ENCODE results near the gene HMGN3. TPM values are rescaled to one million over a fixed set of nuclear protein-coding genes. Genes with fewer than 3 reads are reported as not detected.

Gene HMGN3
- total RNA-seq, 1 experiment from 2014 or later = 183 TPM

GRCh38 chr6:79212859-79213258 is 21.6 kb downstream of the HMGN3 start:
- no peak for DNase-seq
- no peaks in the 10 kb centered on the region for H3K9me3 Mint-ChIP-seq
- H3K79me2 ChIP-seq (ENCODE audit: insufficient read depth, low read length) = peaks cover 6% of the 10 kb centered on the region; the same call in 1 of the 2 replicates

More at GRCh38 chr6:79212859-79213258, 21.6 kb downstream of the HMGN3 start:
- H3T11ph ChIP-seq (ENCODE audit: low read length) = no peak overlapping the region
- H3K4ac ChIP-seq (ENCODE audit: low read depth, low read length) = no peak overlapping the region
- H2AFZ ChIP-seq (ENCODE audit: low read length) = no peak overlapping the region
- H2BK5ac ChIP-seq (ENCODE audit: insufficient read length, low read length) = no peak overlapping the region
- TF ChIP-seq CTCF (conservative IDR thresholded peaks at IDR 0.05) = peak; percentile 26; the same call in 1 of the 3 replicates
- H4K5ac ChIP-seq (ENCODE audit: insufficient read length, low read depth, low read length) = no peak overlapping the region
- H3K4me1 ChIP-seq (ENCODE audit: insufficient read depth, low read length) = peaks cover 2% of the 10 kb centered on the region; the same call in 1 of the 2 replicates
- H3K36me3 Mint-ChIP-seq (ENCODE audit: insufficient read depth in 1 of 3, low read depth in 3 of 3) = peaks cover 6 to 37% (median 32%) of the 10 kb centered on the region in 3 experiments; a peak in 6 of 7 replicates
- H3K23me2 ChIP-seq (ENCODE audit: insufficient read length, low read depth, low read length, poor library complexity, severe bottlenecking) = no peaks in the 10 kb centered on the region
- H2BK15ac ChIP-seq (ENCODE audit: low read depth, low read length) = no peak overlapping the region
- H3K23ac ChIP-seq (ENCODE audit: insufficient read length, low read depth, low read length) = no peak overlapping the region
- no peak overlapping the region for H3K4me3 Mint-ChIP-seq
- H3K18ac ChIP-seq (ENCODE audit: insufficient read length, low read depth, low read length) = no peak overlapping the region
- no peak overlapping the region for H3K9ac ChIP-seq (ENCODE audit: extremely low read depth, insufficient read length, low read length)
- H3K56ac ChIP-seq (ENCODE audit: insufficient read length, low read depth, low read length) = no peak overlapping the region
- no CpG with 5 or more reads among the region's 2 CpGs for WGBS (ENCODE audit: extremely low coverage, insufficient read length, low lambda C conversion rate)
- H4K91ac ChIP-seq (ENCODE audit: insufficient read length, low read depth, low read length) = no peak overlapping the region
- peaks cover 18% of the 10 kb centered on the region in 2 experiments for H3K4me1 Mint-ChIP-seq
- no peak overlapping the region for H3K27ac ChIP-seq (ENCODE audit: insufficient read length, low read depth, low read length)
- H2BK12ac ChIP-seq (ENCODE audit: insufficient read length, low read depth, low read length) = no peak overlapping the region
- H4K20me1 ChIP-seq (ENCODE audit: control insufficient read depth, insufficient read depth, insufficient read length) = no peaks in the 10 kb centered on the region
- H2BK120ac ChIP-seq (ENCODE audit: low read depth, low read length, poor library complexity, severe bottlenecking) = no peak overlapping the region
- H3K27me3 ChIP-seq (ENCODE audit: insufficient read depth, low read length) = no peaks in the 10 kb centered on the region
- H3K14ac ChIP-seq (ENCODE audit: insufficient read depth, low read length) = no peak overlapping the region
- H3K79me1 ChIP-seq (ENCODE audit: insufficient read depth, low read depth, low read length, poor library complexity, severe bottlenecking) = peaks cover 7% of the 10 kb centered on the region
- H4K8ac ChIP-seq (replicated peaks; ENCODE audit: insufficient read length, low read depth, low read length) = no peak overlapping the region
- H2BK20ac ChIP-seq (ENCODE audit: low read depth, low read length, poor library complexity, severe bottlenecking) = no peak overlapping the region
- H3K27ac Mint-ChIP-seq = no peak overlapping the region
- H3K4me2 ChIP-seq (ENCODE audit: insufficient read depth, insufficient read length, low read length) = no peak overlapping the region
- no peak overlapping the region for H2AK5ac ChIP-seq (ENCODE audit: insufficient read length, low read length)
- H3K9me3 ChIP-seq (ENCODE audit: control insufficient read depth, low read depth, low read length) = no peaks in the 10 kb centered on the region
- H3K27me3 Mint-ChIP-seq (ENCODE audit: low read depth) = no peaks in the 10 kb centered on the region

Data from H9 (cell line).